IMR-90 (cell line): ENCODE data around the gene GRIN2B. TPM values are rescaled to one million over a fixed set of nuclear protein-coding genes. Genes with fewer than 3 reads are reported as not detected.

Source experiments
- ATAC-seq: fragments of 200-7000 bp; cut with Tn5 transposase; 2 replicates; pipeline ENCODE4 v1.9.1; 2020; ENCODE audit warnings: low read depth, mild to moderate bottlenecking, moderate library complexity
- BruUV-seq: library from RNA; stranded (reverse); fragments of 400-500 nt; replicated peaks from 2 replicates; lab custom pipeline; 2021; lab: Mats Ljungman, UMichigan
- CTCF ChIA-PET: fragments of 300-600 bp; formaldehyde crosslinking; extraction: SDS; loops from one replicate; lab custom pipeline; 2021; ENCODE audit warnings: antibody characterized with exemption; lab: Yijun Ruan, JAX
- POLR2A ChIA-PET: fragments of 300-600 bp; sonication (Branson Sonifier 250); formaldehyde crosslinking; loops from one replicate; lab custom pipeline; 2022; ENCODE audit warnings: antibody characterized with exemption; ENCODE audit not compliant: unreplicated experiment; lab: Charles Lee
- DNase-seq: peaks from one replicate; pipeline ENCODE4 v3.0.0; 2013
- H2AFZ ChIP-seq: replicated peaks from 2 replicates; pipeline ENCODE3; 2013; ENCODE audit warnings: low read length, mild to moderate bottlenecking; ENCODE audit not compliant: poor library complexity
- H2AK5ac ChIP-seq: 2 replicates; pipeline ENCODE4 v1.6.1; 2013; ENCODE audit warnings: low read depth, low read length, inconsistent platforms
- H2AK9ac ChIP-seq: replicated peaks from 2 replicates; pipeline ENCODE3; 2013; ENCODE audit warnings: mild to moderate bottlenecking, low read depth, low read length, moderate library complexity; ENCODE audit not compliant: poor library complexity
- H2BK120ac ChIP-seq: 2 replicates; pipeline ENCODE4 v1.6.1; 2013; ENCODE audit warnings: low read depth, low read length, inconsistent platforms
- H2BK15ac ChIP-seq: 3 replicates; pipeline ENCODE4 v1.6.1; 2013; ENCODE audit warnings: low read depth, low read length, inconsistent platforms
- H2BK20ac ChIP-seq: 2 replicates; pipeline ENCODE4 v1.6.1; 2013; ENCODE audit warnings: low read depth, mild to moderate bottlenecking, inconsistent platforms, low read length, moderate library complexity
- H2BK5ac ChIP-seq: 2 replicates; pipeline ENCODE4 v1.6.1; 2013; ENCODE audit warnings: mild to moderate bottlenecking, low read depth, low read length, inconsistent platforms; ENCODE audit not compliant: poor library complexity, severe bottlenecking
- H3K14ac ChIP-seq: replicated peaks from 2 replicates; pipeline ENCODE4 v1.6.1; 2013; ENCODE audit warnings: low read depth, low read length, inconsistent platforms
- H3K18ac ChIP-seq: 2 replicates; pipeline ENCODE4 v1.6.1; 2013; ENCODE audit warnings: low read depth, low read length, control low read depth
- H3K23ac ChIP-seq: 2 replicates; pipeline ENCODE4 v1.6.1; 2013; ENCODE audit warnings: low read depth, low read length, inconsistent platforms
- H3K27ac ChIP-seq: 2 replicates; pipeline ENCODE4 v1.5.1; 2013; ENCODE audit warnings: mild to moderate bottlenecking, control low read depth, low read length; ENCODE audit not compliant: insufficient read depth
- H3K27me3 ChIP-seq: 2 replicates; pipeline ENCODE4 v1.6.1; 2013; ENCODE audit warnings: low read length; ENCODE audit not compliant: control insufficient read depth, insufficient read depth
- H3K36me3 ChIP-seq: 2 replicates; pipeline ENCODE4 v1.6.1; 2013; ENCODE audit warnings: low read length, mixed read lengths; ENCODE audit not compliant: control insufficient read depth, insufficient read depth
- H3K4ac ChIP-seq: 2 replicates; pipeline ENCODE4 v1.6.1; 2013; ENCODE audit warnings: low read depth, low read length, inconsistent platforms
- H3K4me1 ChIP-seq: 2 replicates; pipeline ENCODE4 v1.6.1; 2013; ENCODE audit warnings: low read length, mixed read lengths; ENCODE audit not compliant: control insufficient read depth, insufficient read depth
- H3K4me2 ChIP-seq: 2 replicates; pipeline ENCODE4 v1.6.1; 2013; ENCODE audit warnings: low read depth, mild to moderate bottlenecking, control low read depth, low read length, moderate library complexity
- H3K4me3 ChIP-seq: 2 replicates; pipeline ENCODE4 v1.5.1; 2013; ENCODE audit warnings: low read depth, mild to moderate bottlenecking, control low read depth, low read length, moderate library complexity; ENCODE audit not compliant: insufficient read depth
- H3K56ac ChIP-seq: 2 replicates; pipeline ENCODE4 v1.6.1; 2013; ENCODE audit warnings: low read length, inconsistent platforms; ENCODE audit not compliant: insufficient read depth; ENCODE audit errors: extremely low read depth
- H3K79me1 ChIP-seq, 2 experiments: 2 replicates each; pipeline ENCODE4 v1.6.1; 2013; ENCODE audit warnings: low read length in 2 of 2, inconsistent platforms in 1 of 2, low read depth in 1 of 2
- H3K9ac ChIP-seq: 2 replicates; pipeline ENCODE4 v1.6.1; 2013; ENCODE audit warnings: low read depth, low read length, control low read depth
- H3K9me1 ChIP-seq: 2 replicates; pipeline ENCODE4 v1.6.1; 2013; ENCODE audit warnings: low read length, inconsistent platforms; ENCODE audit not compliant: insufficient read depth
- H3K9me3 ChIP-seq: 2 replicates; pipeline ENCODE4 v1.6.1; 2013; ENCODE audit warnings: low read length; ENCODE audit not compliant: control insufficient read depth, insufficient read depth
- H4K20me1 ChIP-seq: 2 replicates; pipeline ENCODE4 v1.6.1; 2013; ENCODE audit warnings: low read length, inconsistent platforms; ENCODE audit not compliant: insufficient read depth
- H4K5ac ChIP-seq: 2 replicates; pipeline ENCODE4 v1.6.1; 2013; ENCODE audit warnings: mild to moderate bottlenecking, low read depth, low read length, control low read depth
- H4K8ac ChIP-seq, 2 experiments: 2 replicates each; pipeline ENCODE4 v1.6.1; 2013; ENCODE audit warnings: low read depth in 2 of 2, low read length in 2 of 2, control low read depth in 1 of 2, inconsistent platforms in 1 of 2
- H4K91ac ChIP-seq: 2 replicates; pipeline ENCODE4 v1.6.1; 2013; ENCODE audit warnings: low read depth, low read length, inconsistent platforms; ENCODE audit not compliant: insufficient read depth
- CEBPB ChIP-seq: IDR thresholded peaks from 2 replicates; pipeline ENCODE4 v1.6.1; 2012; ENCODE audit warnings: low read depth, low read length, improper control_type of control experiment
- RCOR1 ChIP-seq: IDR thresholded peaks from 2 replicates; pipeline ENCODE4 v1.6.1; 2012; ENCODE audit warnings: mild to moderate bottlenecking, low read length, improper control_type of control experiment; ENCODE audit not compliant: insufficient replicate concordance
- RFX5 ChIP-seq: IDR thresholded peaks from 2 replicates; pipeline ENCODE4 v1.8.0; 2012; ENCODE audit warnings: low read depth, mild to moderate bottlenecking, low read length, moderate library complexity
- SMC3 ChIP-seq: fragments of 150-350 bp; IDR thresholded peaks from 2 replicates; pipeline ENCODE4 v1.6.1; 2016; ENCODE audit warnings: low read depth, mild to moderate bottlenecking, antibody characterized with exemption, low read length, moderate library complexity
- WGBS, 2 experiments: methylation state at CpG; one replicate each; pipeline versions ENCODE4 v1.1.5 to v1.1.7; 2013; ENCODE audit warnings: missing lambda C conversion rate in 2 of 2; ENCODE audit not compliant: insufficient read length in 1 of 2; ENCODE audit errors: extremely low coverage in 2 of 2; 5-methylcytosine and 5-hydroxymethylcytosine counted together
- dilution Hi-C: fragments of 300-500 bp; cut with HindIII; formaldehyde crosslinking; loops from one replicate; pipeline ENCODE4 v1.14.3; 2018; ENCODE audit warnings: low sequenced_read_pairs; ENCODE audit not compliant: unreplicated experiment
- in situ Hi-C: fragments of 300-500 bp; cut with MboI; formaldehyde crosslinking; loops from 3 replicates; pipeline ENCODE4 v1.14.3; 2019; ENCODE audit warnings: low sequenced_read_pairs, inconsistent platforms, mixed read lengths
- intact Hi-C: fragments of 100-400 bp; cut with micrococcal nuclease; formaldehyde crosslinking; loops from 2 replicates; pipeline ENCODE4 v1.10.0; 2022
- polyA plus RNA-seq, 3 experiments: library from polyadenylated mRNA; depleted of rRNA; stranded (reverse); fragments of >200 nt; gene quantifications; 2 replicates each; pipeline ENCODE4 v1.2.3, GENCODE V29; 2012; ENCODE audit warnings: low replicate concordance in 1 of 3
- total RNA-seq: library from RNA; depleted of rRNA; stranded (reverse); fragments of >200 nt; gene quantifications from 2 replicates; pipeline ENCODE4 v1.2.3, GENCODE V29; 2012
- TF ChIP-seq, protein P1 (sequence below): conservative IDR thresholded peaks from 2 replicates; pipeline ENCODE4 v1.5.1; 2012; ENCODE audit warnings: mild to moderate bottlenecking, low read depth, low read length, improper control_type of control experiment
- TF ChIP-seq, protein P2 (sequence below): fragments of 150-350 bp; IDR thresholded peaks from 2 replicates; pipeline ENCODE4 v1.6.1; 2017; ENCODE audit warnings: mild to moderate bottlenecking, antibody characterized with exemption, low read length, low read depth
- TF ChIP-seq, protein P3 (sequence below): fragments of 150-350 bp; IDR thresholded peaks from 2 replicates; pipeline ENCODE4 v1.6.1; 2016; ENCODE audit warnings: low read depth, mild to moderate bottlenecking, low read length, moderate library complexity, borderline replicate concordance

GRIN2B gene
- total and polyA plus RNA-seq, 2 of the 4 experiments (the other 2 are of a cell fraction), result under 0.01 TPM; not detected in 1

DNA sequence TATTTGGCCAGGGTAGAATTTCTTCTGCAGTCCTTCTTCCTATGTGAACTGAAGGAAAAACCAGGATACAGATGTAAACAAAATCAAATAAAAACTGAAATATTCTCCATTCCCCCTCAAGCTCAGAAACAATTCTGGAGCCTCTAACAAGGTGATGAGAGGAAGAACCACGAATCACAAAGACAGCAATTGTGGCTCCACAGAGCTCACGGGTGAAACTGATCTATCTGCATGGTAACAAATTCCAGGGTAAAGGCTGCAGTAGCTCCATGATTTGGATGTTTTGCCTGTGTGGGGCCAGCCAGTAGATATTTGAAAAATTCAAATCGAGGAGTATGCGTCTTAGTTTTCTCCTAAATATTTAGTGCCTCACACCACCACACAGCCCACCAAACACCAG, 10.6 kb downstream of the GRIN2B start:
- BruUV-seq, result no TSS peak
- H4K91ac ChIP-seq, result no peak overlapping the region
- no peak overlapping the region for H2AK5ac ChIP-seq
- H3K36me3 ChIP-seq, result no peaks in the 10 kb centered on the region
- H4K20me1 ChIP-seq, result no peaks in the 10 kb centered on the region
- no peak overlapping the region for H3K4me3 ChIP-seq
- H2AFZ ChIP-seq, result no peak overlapping the region
- H2BK20ac ChIP-seq, result no peak overlapping the region
- no peak for TF ChIP-seq SMC3
- TF ChIP-seq, protein P1, sequence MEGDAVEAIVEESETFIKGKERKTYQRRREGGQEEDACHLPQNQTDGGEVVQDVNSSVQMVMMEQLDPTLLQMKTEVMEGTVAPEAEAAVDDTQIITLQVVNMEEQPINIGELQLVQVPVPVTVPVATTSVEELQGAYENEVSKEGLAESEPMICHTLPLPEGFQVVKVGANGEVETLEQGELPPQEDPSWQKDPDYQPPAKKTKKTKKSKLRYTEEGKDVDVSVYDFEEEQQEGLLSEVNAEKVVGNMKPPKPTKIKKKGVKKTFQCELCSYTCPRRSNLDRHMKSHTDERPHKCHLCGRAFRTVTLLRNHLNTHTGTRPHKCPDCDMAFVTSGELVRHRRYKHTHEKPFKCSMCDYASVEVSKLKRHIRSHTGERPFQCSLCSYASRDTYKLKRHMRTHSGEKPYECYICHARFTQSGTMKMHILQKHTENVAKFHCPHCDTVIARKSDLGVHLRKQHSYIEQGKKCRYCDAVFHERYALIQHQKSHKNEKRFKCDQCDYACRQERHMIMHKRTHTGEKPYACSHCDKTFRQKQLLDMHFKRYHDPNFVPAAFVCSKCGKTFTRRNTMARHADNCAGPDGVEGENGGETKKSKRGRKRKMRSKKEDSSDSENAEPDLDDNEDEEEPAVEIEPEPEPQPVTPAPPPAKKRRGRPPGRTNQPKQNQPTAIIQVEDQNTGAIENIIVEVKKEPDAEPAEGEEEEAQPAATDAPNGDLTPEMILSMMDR, result no peak
- TF ChIP-seq, protein P2, sequence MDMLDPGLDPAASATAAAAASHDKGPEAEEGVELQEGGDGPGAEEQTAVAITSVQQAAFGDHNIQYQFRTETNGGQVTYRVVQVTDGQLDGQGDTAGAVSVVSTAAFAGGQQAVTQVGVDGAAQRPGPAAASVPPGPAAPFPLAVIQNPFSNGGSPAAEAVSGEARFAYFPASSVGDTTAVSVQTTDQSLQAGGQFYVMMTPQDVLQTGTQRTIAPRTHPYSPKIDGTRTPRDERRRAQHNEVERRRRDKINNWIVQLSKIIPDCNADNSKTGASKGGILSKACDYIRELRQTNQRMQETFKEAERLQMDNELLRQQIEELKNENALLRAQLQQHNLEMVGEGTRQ, result no peak
- TF ChIP-seq CEBPB, result no peak
- TF ChIP-seq RFX5, result no peak
- TF ChIP-seq, protein P3, sequence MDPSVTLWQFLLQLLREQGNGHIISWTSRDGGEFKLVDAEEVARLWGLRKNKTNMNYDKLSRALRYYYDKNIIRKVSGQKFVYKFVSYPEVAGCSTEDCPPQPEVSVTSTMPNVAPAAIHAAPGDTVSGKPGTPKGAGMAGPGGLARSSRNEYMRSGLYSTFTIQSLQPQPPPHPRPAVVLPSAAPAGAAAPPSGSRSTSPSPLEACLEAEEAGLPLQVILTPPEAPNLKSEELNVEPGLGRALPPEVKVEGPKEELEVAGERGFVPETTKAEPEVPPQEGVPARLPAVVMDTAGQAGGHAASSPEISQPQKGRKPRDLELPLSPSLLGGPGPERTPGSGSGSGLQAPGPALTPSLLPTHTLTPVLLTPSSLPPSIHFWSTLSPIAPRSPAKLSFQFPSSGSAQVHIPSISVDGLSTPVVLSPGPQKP, result no peak
- no peak for TF ChIP-seq RCOR1
- no peak overlapping the region for H3K4ac ChIP-seq
- no peak overlapping the region for H2BK5ac ChIP-seq
- no peaks in the 10 kb centered on the region for H3K79me1 ChIP-seq
- ChIA-PET CTCF (no interaction called here), POLR2A (no interaction called here)
- H2BK15ac ChIP-seq, result no peak overlapping the region
- no peak for DNase-seq
- WGBS, 2 experiments, result no CpG with 5 or more reads among the region's 4 CpGs
- no peak for ATAC-seq
- H3K14ac ChIP-seq, result no peak overlapping the region
- no peak overlapping the region for H3K4me2 ChIP-seq
- H4K8ac ChIP-seq, result no peak overlapping the region
- no peak overlapping the region for H3K56ac ChIP-seq
- no peak overlapping the region for H2BK120ac ChIP-seq
- no peaks in the 10 kb centered on the region for H3K9me1 ChIP-seq
- no peak overlapping the region for H3K18ac ChIP-seq
- H4K5ac ChIP-seq, result no peak overlapping the region
- H3K27me3 ChIP-seq, result no peaks in the 10 kb centered on the region
- intact Hi-C loops (no loop called here), dilution Hi-C loops (no loop called here), in situ Hi-C loops (no loop called here)
- H2AK9ac ChIP-seq, result no peak overlapping the region
- no peak overlapping the region for H3K9ac ChIP-seq
- H3K4me1 ChIP-seq, result no peaks in the 10 kb centered on the region
- H3K9me3 ChIP-seq, result no peaks in the 10 kb centered on the region
- no peak overlapping the region for H3K23ac ChIP-seq
- no peak overlapping the region for H3K27ac ChIP-seq
